ENCODE measurements around the gene TUBG2.

DNA sequence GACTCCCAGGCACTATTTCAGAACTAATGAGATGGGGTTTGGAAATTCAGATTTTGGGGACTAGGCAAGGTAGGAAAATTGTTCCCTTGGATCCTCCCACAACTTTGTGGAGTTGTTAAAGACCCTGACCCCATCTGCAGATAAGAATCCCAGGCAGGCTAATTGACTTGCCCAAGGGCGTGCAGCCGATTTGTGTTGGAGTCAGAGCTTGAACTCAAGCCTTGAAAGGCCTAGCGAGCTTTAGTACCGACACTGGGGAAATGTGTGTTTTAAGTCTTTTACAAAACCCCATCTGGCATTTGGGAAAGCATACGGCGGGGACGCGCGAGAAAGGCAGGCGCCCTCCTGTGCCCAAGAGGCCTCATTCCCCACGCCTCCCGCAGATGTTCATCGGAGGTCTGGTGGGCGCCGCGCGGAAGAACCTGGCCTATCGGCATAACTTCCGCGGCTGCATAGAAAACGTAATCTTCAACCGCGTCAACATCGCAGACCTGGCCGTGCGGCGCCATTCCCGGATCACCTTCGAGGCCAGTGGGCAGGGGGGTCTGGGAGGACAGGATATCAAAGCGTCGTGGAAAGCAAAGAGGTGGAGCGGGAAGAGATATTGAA, 27.5 kb downstream of the TUBG2 start:
- TF ChIP-seq, protein P1, sequence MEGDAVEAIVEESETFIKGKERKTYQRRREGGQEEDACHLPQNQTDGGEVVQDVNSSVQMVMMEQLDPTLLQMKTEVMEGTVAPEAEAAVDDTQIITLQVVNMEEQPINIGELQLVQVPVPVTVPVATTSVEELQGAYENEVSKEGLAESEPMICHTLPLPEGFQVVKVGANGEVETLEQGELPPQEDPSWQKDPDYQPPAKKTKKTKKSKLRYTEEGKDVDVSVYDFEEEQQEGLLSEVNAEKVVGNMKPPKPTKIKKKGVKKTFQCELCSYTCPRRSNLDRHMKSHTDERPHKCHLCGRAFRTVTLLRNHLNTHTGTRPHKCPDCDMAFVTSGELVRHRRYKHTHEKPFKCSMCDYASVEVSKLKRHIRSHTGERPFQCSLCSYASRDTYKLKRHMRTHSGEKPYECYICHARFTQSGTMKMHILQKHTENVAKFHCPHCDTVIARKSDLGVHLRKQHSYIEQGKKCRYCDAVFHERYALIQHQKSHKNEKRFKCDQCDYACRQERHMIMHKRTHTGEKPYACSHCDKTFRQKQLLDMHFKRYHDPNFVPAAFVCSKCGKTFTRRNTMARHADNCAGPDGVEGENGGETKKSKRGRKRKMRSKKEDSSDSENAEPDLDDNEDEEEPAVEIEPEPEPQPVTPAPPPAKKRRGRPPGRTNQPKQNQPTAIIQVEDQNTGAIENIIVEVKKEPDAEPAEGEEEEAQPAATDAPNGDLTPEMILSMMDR (IDR thresholded peaks at IDR 0.05), result no peak
- TF ChIP-seq POLR2AphosphoS5 (IDR thresholded peaks at IDR 0.05) (no peak), POLR2A (IDR thresholded peaks at IDR 0.05) (no peak), EP300 (IDR thresholded peaks at IDR 0.05) (no peak)

Data from gastroesophageal sphincter (tissue), 3 donors.